Parathyroid adenoma (tissue), 2 donors: ENCODE data around the gene C5orf24.

Experiments
- H2AFZ ChIP-seq: fragments of 300-600 bp; sonication (generic); one replicate; pipeline ENCODE4 v1.7.0; 2017; ENCODE audit warnings: antibody characterized with exemption, mild to moderate bottlenecking
- H3K27ac ChIP-seq: fragments of 300-600 bp; sonication (generic); one replicate; pipeline ENCODE4 v1.7.0; 2017
- H3K27me3 ChIP-seq: fragments of 300-600 bp; sonication (generic); one replicate; pipeline ENCODE4 v1.7.0; 2017; ENCODE audit warnings: low read length; ENCODE audit not compliant: control insufficient read depth, insufficient read depth
- H3K36me3 ChIP-seq: fragments of 300-600 bp; sonication (generic); one replicate; pipeline ENCODE4 v1.7.0; 2017; ENCODE audit warnings: low read length; ENCODE audit not compliant: control insufficient read depth, insufficient read depth
- H3K4me1 ChIP-seq: fragments of 300-600 bp; sonication (generic); one replicate; pipeline ENCODE4 v1.7.0; 2017; ENCODE audit warnings: control low read depth
- H3K4me2 ChIP-seq: fragments of 300-600 bp; sonication (generic); one replicate; pipeline ENCODE4 v1.7.0; 2017; ENCODE audit warnings: low read length
- H3K4me3 ChIP-seq: fragments of 300-600 bp; sonication (generic); one replicate; pipeline ENCODE4 v1.7.0; 2017; ENCODE audit warnings: low read depth, low read length
- H3K79me2 ChIP-seq: fragments of 300-600 bp; sonication (generic); one replicate; pipeline ENCODE4 v1.7.0; 2017; ENCODE audit warnings: control low read depth
- H3K9ac ChIP-seq: fragments of 300-600 bp; sonication (generic); one replicate; pipeline ENCODE4 v1.7.0; 2017; ENCODE audit warnings: mild to moderate bottlenecking
- H3K9me3 ChIP-seq: fragments of 300-600 bp; sonication (generic); one replicate; pipeline ENCODE4 v1.7.0; 2017; ENCODE audit warnings: low read length; ENCODE audit not compliant: control insufficient read depth
- CTCF ChIP-seq: fragments of 300-600 bp; sonication (generic); IDR thresholded peaks from one replicate; pipeline ENCODE4 v1.7.0; 2017; ENCODE audit warnings: antibody characterized with exemption, mild to moderate bottlenecking
- donor health status: primary hyperparathyroidism.

Gene C5orf24

GRCh38 chr5:134817006-134817405 is 28.8 kb upstream of the C5orf24 start:
- Histone ChIP-seq H3K9ac (no peak overlapping the region), H2AFZ (no peak overlapping the region), H3K4me3 (no peak overlapping the region), H3K27ac (no peak overlapping the region), H3K79me2 (no peaks in the 10 kb centered on the region), H3K27me3 (no peaks in the 10 kb centered on the region), H3K9me3 (no peaks in the 10 kb centered on the region), H3K36me3 (no peaks in the 10 kb centered on the region), H3K4me1 (no peaks in the 10 kb centered on the region), H3K4me2 (no peak overlapping the region)
- no peak for TF ChIP-seq CTCF

- no peaks in the 10 kb centered on the region for H3K36me3 ChIP-seq
- no peak overlapping the region for H3K9ac ChIP-seq
- H3K27ac ChIP-seq = no peak overlapping the region
- no peak overlapping the region for H3K4me2 ChIP-seq
- H3K4me1 ChIP-seq = no peaks in the 10 kb centered on the region
- H3K79me2 ChIP-seq = no peaks in the 10 kb centered on the region
- H3K4me3 ChIP-seq = no peak overlapping the region
- no peak for TF ChIP-seq CTCF
- H3K9me3 ChIP-seq = no peaks in the 10 kb centered on the region
- no peak overlapping the region for H2AFZ ChIP-seq
- H3K27me3 ChIP-seq = no peaks in the 10 kb centered on the region
Observed at GRCh38 chr5:134818776-134819175, 27.0 kb upstream of the C5orf24 start.

GRCh38 chr5:134819407-134819963 is 26.3 kb upstream of the C5orf24 start:
- Histone ChIP-seq H3K4me2 (no peak overlapping the region), H3K4me3 (no peak overlapping the region), H3K27ac (no peak overlapping the region), H3K79me2 (no peaks in the 10 kb centered on the region), H3K9me3 (no peaks in the 10 kb centered on the region), H2AFZ (no peak overlapping the region), H3K9ac (no peak overlapping the region), H3K4me1 (no peaks in the 10 kb centered on the region), H3K27me3 (no peaks in the 10 kb centered on the region), H3K36me3 (no peaks in the 10 kb centered on the region)
- TF ChIP-seq CTCF = no peak

- no peaks in the 10 kb centered on the region for H3K9me3 ChIP-seq
- H2AFZ ChIP-seq = no peak overlapping the region
- H3K4me1 ChIP-seq = no peaks in the 10 kb centered on the region
- H3K9ac ChIP-seq = no peak overlapping the region
- H3K27ac ChIP-seq = no peak overlapping the region
- no peaks in the 10 kb centered on the region for H3K36me3 ChIP-seq
- no peak for TF ChIP-seq CTCF
- H3K27me3 ChIP-seq = no peaks in the 10 kb centered on the region
- no peaks in the 10 kb centered on the region for H3K79me2 ChIP-seq
- H3K4me2 ChIP-seq = no peak overlapping the region
- H3K4me3 ChIP-seq = no peak overlapping the region
Observed at GRCh38 chr5:134821841-134822240, 23.9 kb upstream of the C5orf24 start.

GRCh38 chr5:134824681-134825080 is 21.1 kb upstream of the C5orf24 start:
- H3K27me3 ChIP-seq = no peaks in the 10 kb centered on the region
- H3K4me1 ChIP-seq = no peaks in the 10 kb centered on the region
- no peak overlapping the region for H3K27ac ChIP-seq
- H3K79me2 ChIP-seq = no peaks in the 10 kb centered on the region
- no peak for TF ChIP-seq CTCF
- no peaks in the 10 kb centered on the region for H3K9me3 ChIP-seq
- H3K9ac ChIP-seq = no peak overlapping the region
- no peaks in the 10 kb centered on the region for H3K36me3 ChIP-seq
- no peak overlapping the region for H3K4me3 ChIP-seq
- H2AFZ ChIP-seq = no peak overlapping the region
- H3K4me2 ChIP-seq = no peak overlapping the region
